GM20000 (cell line): ENCODE measurements around the gene PLXND1.

Source experiments
- DNase-seq: peaks from one replicate; pipeline ENCODE4 v3.0.0; 2012; ENCODE audit warnings: low spot score
- CTCF ChIP-seq: IDR thresholded peaks from 2 replicates; pipeline ENCODE4 v1.5.1; 2012; ENCODE audit warnings: mild to moderate bottlenecking, control low read depth; ENCODE audit errors: extremely low read depth, missing control alignments

The PLXND1 gene

DNA sequence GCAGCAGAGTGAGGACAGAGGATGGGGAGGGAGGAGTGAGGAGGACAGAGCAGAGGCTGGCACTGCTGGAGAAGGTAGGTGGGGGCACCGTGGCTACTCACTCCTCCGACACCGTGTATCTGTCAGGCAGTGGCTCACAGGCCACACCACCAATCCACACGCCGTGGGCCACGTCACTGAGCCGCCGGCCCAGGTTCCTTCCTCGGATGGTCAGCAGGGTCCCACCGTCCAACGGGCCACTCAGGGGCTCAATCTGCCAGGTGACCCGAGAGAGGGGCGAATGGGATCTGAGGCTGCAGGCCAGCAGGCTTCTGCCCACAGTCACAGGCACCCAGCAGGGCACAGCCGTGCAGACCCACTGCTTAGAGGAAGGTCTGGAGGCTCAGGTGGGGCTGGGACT is 33.0 kb downstream of the PLXND1 start:
- no peak for DNase-seq
- TF ChIP-seq CTCF, result no peak

- no peak for DNase-seq
- TF ChIP-seq CTCF, result no peak
Observed at GRCh38 chr3:129572603-129573002, 33.9 kb downstream of the PLXND1 start.

DNA sequence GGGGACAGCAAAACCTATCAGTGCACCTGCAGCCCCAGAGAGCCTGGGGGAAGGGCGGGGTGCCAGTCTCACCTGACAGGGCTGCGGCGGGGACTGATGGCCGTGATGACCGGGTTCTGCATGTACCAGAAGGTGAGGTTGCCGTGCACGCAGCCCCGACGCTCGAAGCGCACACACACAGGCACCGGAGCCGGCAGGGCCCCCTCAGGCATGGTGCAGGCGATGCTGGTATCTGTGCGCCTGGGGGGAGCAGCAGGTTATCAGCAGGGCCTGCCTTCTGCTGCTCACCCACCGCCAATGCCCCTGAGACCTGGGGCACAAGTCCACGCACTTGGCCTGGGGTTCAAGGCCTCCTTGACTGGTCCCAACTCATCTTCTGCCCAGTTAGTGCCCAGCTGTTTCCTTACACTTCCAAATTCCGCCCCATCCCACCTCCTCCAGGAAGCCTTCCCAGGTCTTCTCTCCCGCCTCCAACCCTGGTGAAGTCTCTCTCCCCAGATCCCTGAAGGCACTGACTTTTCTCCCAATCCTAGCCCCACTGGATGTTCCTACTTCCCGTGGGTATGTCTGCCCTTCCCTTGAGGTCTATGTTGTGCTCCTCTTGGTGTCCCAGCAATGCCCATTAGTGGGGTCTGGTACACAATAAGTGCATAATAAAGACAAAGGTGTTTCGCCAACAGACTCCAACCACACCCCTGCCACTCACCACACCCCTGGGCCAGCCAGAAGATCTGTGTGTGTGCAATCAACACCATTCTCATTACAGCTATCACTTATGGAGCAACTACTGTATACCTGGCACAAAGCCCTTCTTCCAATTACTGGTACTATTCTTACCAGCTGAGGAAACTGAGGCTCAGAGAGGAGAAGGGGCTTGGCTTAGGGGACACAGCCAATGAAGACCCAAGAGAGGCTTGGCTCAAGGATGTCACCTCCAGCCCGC is 34.6 kb downstream of the PLXND1 start:
- DNase-seq, result no peak
- no peak for TF ChIP-seq CTCF

- no peak for DNase-seq
- TF ChIP-seq CTCF, result no peak
Observed at GRCh38 chr3:129569856-129570255, 36.6 kb downstream of the PLXND1 start.

- TF ChIP-seq CTCF, result no peak
- no peak for DNase-seq
Observed at GRCh38 chr3:129567939-129568338, 38.5 kb downstream of the PLXND1 start.

GRCh38 chr3:129567176-129567705 is 39.2 kb downstream of the PLXND1 start:
- TF ChIP-seq CTCF, result no peak
- no peak for DNase-seq

GRCh38 chr3:129565902-129566301 is 40.6 kb downstream of the PLXND1 start:
- TF ChIP-seq CTCF, result no peak
- no peak for DNase-seq
